ENCODE results near the gene B4GALT6.

The B4GALT6 gene

DNA sequence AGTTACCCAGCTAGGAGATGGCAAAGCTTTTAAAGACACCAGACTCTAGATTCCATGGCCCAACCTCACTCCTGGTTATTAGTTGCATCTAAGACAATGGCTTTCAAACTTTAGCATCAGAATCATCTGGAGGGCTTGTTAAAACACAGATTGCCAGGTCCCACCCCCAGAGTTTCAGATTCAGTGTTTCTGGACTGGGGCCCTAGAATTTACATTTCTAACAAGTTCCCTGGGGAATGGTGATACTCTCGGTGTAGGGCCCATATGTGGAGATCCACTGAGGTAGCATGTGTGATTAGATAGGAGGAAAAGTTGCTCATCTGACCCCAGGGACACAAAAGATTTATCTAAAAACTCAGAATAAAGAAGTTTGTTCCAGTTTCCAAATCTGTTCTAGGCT is 107.2 kb downstream of the B4GALT6 start:
- no peaks in the 10 kb centered on the region for H3K27me3 ChIP-seq
- TF ChIP-seq, protein P1, sequence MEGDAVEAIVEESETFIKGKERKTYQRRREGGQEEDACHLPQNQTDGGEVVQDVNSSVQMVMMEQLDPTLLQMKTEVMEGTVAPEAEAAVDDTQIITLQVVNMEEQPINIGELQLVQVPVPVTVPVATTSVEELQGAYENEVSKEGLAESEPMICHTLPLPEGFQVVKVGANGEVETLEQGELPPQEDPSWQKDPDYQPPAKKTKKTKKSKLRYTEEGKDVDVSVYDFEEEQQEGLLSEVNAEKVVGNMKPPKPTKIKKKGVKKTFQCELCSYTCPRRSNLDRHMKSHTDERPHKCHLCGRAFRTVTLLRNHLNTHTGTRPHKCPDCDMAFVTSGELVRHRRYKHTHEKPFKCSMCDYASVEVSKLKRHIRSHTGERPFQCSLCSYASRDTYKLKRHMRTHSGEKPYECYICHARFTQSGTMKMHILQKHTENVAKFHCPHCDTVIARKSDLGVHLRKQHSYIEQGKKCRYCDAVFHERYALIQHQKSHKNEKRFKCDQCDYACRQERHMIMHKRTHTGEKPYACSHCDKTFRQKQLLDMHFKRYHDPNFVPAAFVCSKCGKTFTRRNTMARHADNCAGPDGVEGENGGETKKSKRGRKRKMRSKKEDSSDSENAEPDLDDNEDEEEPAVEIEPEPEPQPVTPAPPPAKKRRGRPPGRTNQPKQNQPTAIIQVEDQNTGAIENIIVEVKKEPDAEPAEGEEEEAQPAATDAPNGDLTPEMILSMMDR (IDR thresholded peaks at IDR 0.05; ENCODE audit: low read depth, low read length): no peak
- no peaks in the 10 kb centered on the region for H3K9me3 ChIP-seq
- no peaks in the 10 kb centered on the region for H3K4me1 ChIP-seq
- DNase-seq: no peak
- no peaks in the 10 kb centered on the region for H3K36me3 ChIP-seq
- H3K4me3 ChIP-seq (ENCODE audit: low read depth, low read length): no peak overlapping the region

DNA sequence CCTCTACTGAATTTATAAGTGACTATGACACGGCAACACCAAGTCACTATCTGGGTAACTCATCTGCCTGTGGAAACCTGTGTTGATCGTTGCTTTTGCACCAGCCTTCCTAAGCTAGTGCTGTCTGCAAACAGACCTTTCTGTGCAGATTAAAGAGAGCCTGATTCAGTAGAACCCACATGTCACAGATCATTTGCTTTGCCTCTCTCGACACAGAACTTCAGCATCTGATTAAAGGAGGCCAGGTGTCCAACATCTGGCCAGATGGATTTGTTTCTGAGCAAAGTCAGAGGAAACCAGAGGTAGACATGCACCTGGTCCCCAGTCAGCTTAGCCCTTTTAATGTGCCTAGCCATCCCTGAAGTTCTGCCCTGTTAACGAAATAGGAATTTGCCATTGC is 107.7 kb downstream of the B4GALT6 start:
- no peaks in the 10 kb centered on the region for H3K9me3 ChIP-seq
- TF ChIP-seq, protein P1 (IDR thresholded peaks at IDR 0.05; ENCODE audit: low read depth, low read length): no peak
- no peak for DNase-seq
- no peaks in the 10 kb centered on the region for H3K27me3 ChIP-seq
- H3K36me3 ChIP-seq: no peaks in the 10 kb centered on the region
- no peaks in the 10 kb centered on the region for H3K4me1 ChIP-seq
- H3K4me3 ChIP-seq (ENCODE audit: low read depth, low read length): no peak overlapping the region

DNA sequence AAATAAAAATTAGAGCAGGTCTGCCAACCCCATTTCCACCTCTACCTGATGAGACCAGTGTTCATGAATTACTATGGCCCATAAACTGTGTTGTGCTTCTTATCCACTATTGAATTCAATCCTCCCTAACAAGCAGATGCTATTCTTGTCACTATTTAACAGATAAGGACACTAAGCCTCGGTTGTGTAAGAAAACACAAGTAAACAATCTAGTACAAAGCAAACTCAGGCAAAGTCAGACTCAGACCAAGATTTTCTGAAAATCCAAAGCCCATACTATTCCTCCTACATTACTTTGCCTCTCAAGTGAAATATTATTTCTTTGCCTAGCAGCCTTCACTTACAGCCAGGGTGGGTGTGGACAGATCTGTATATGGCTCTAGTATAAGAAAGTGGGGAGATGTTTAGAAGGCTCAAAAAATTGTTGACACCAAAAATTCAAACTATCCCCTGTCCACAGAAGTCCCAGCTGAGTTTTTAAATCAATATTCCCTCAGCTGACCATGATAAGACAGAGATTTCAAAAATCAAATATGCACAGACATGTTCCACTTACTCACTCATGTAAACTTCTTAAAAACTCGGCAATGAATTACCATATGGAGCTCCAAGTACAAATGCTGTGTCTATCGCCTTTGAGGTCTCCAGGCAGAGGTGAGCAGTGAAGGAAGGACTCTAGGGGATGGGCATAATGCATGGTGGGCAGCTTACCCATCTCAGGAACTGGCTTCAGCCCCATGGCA is 108.7 kb downstream of the B4GALT6 start:
- DNase-seq: no peak
- no peaks in the 10 kb centered on the region for H3K9me3 ChIP-seq
- no peaks in the 10 kb centered on the region for H3K27me3 ChIP-seq
- TF ChIP-seq, protein P1 (IDR thresholded peaks at IDR 0.05; ENCODE audit: low read depth, low read length): no peak
- H3K4me1 ChIP-seq: no peaks in the 10 kb centered on the region
- no peak overlapping the region for H3K4me3 ChIP-seq (ENCODE audit: low read depth, low read length)
- no peaks in the 10 kb centered on the region for H3K36me3 ChIP-seq

DNA sequence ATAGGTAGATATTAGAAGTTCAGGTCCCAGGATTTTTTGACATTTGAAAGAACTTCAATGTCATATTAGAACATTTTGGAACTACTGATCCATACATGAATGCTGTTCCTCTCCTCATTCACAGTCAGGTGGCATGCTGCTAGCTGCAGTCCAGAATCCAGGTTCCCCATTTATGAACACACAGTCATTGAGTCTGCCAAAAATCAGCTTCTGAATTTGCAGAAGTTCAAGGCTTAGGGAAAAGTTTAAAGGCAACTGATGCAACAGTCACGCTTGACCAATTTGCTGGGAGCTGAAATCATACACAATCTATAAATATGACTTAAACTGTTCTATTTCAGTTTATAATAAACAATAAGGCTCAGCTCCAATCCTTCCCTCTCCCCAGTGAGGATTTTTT is 110.0 kb downstream of the B4GALT6 start:
- Histone ChIP-seq H3K9me3 (no peaks in the 10 kb centered on the region), H3K4me3 (ENCODE audit: low read depth, low read length) (no peak overlapping the region), H3K36me3 (no peaks in the 10 kb centered on the region), H3K4me1 (no peaks in the 10 kb centered on the region), H3K27me3 (no peaks in the 10 kb centered on the region)
- DNase-seq: no peak
- TF ChIP-seq, protein P1 (IDR thresholded peaks at IDR 0.05; ENCODE audit: low read depth, low read length): no peak

All from BE2C (cell line).